CD4-positive, alpha-beta T cell (primary cell): ENCODE data around the gene VSTM5. TPM values are rescaled to one million over a fixed set of nuclear protein-coding genes. Genes with fewer than 3 reads are reported as not detected.

Experiments used
- ATAC-seq: fragments of 200-7000 bp; cut with Tn5 transposase; one replicate; pipeline ENCODE4 v1.10.0; 2022; ENCODE audit warnings: mild to moderate bottlenecking; ENCODE audit not compliant: poor library complexity
- CTCF ChIA-PET: fragments of 350-600 bp; sonication (Branson Sonifier 250); formaldehyde crosslinking; loops from one replicate; lab custom pipeline; 2021; ENCODE audit warnings: antibody characterized with exemption, inconsistent platforms; lab: Charles Lee
- POLR2A ChIA-PET: fragments of 350-600 bp; sonication (Branson Sonifier 250); formaldehyde crosslinking; loops from one replicate; lab custom pipeline; 2021; ENCODE audit warnings: antibody characterized with exemption, inconsistent platforms; lab: Charles Lee
- DNase-seq, 14 experiments: peaks; one replicate each; pipeline ENCODE4 v3.0.0-alpha.2; 2013 to 2020; ENCODE audit warnings: mixed read lengths in 2 of 14
- H3K27ac ChIP-seq, 2 donors: one replicate each; pipeline versions ENCODE4 v1.5.1 to v1.7.0; 2013; ENCODE audit warnings: low read length in 2 of 2, low read depth in 1 of 2, mild to moderate bottlenecking in 1 of 2
- H3K27me3 ChIP-seq, 2 experiments: 1 replicate in 1 of 2; 2 replicates in 1 of 2; pipeline versions ENCODE4 v1.6.1 to v1.7.0; 2013; ENCODE audit warnings: low read length in 2 of 2, control low read depth in 1 of 2, mild to moderate bottlenecking in 1 of 2, moderate library complexity in 1 of 2; ENCODE audit not compliant: insufficient read depth in 2 of 2, control insufficient read depth in 1 of 2
- H3K36me3 ChIP-seq: one replicate; pipeline ENCODE4 v1.6.1; 2013; ENCODE audit warnings: low read length, control low read depth; ENCODE audit not compliant: insufficient read depth
- H3K4me1 ChIP-seq: one replicate; pipeline ENCODE4 v1.6.1; 2013; ENCODE audit warnings: low read length, control low read depth; ENCODE audit not compliant: insufficient read depth
- H3K4me3 ChIP-seq: one replicate; pipeline ENCODE4 v1.5.1; 2013; ENCODE audit warnings: mild to moderate bottlenecking, low read length, moderate library complexity
- H3K9me3 ChIP-seq, 2 experiments: 1 replicate in 1 of 2; 2 replicates in 1 of 2; pipeline versions ENCODE4 v1.6.1 to v1.7.0; 2013; ENCODE audit warnings: low read length in 2 of 2, mild to moderate bottlenecking in 2 of 2, control low read depth in 1 of 2, moderate library complexity in 1 of 2; ENCODE audit not compliant: control insufficient read depth in 1 of 2, insufficient read depth in 1 of 2
- H3K27ac Mint-ChIP-seq: one replicate; pipeline ENCODE4 v1.8.0; 2020; ENCODE audit warnings: mixed read lengths
- H3K27me3 Mint-ChIP-seq: one replicate; pipeline ENCODE4 v1.8.0; 2021; ENCODE audit warnings: mixed read lengths
- H3K36me3 Mint-ChIP-seq: one replicate; pipeline ENCODE4 v1.8.0; 2021; ENCODE audit warnings: low read depth, mixed read lengths
- H3K4me1 Mint-ChIP-seq: one replicate; pipeline ENCODE4 v1.8.0; 2021; ENCODE audit warnings: low read depth, mixed read lengths
- H3K4me3 Mint-ChIP-seq: one replicate; pipeline ENCODE4 v1.8.0; 2020; ENCODE audit warnings: mild to moderate bottlenecking, mixed read lengths
- H3K9me3 Mint-ChIP-seq: one replicate; pipeline ENCODE4 v1.8.0; 2020; ENCODE audit warnings: mixed read lengths
- CTCF ChIP-seq: fragments of 200-600 bp; IDR thresholded peaks from one replicate; pipeline ENCODE4 v1.8.0; 2022; ENCODE audit warnings: antibody characterized with exemption, mild to moderate bottlenecking
- intact Hi-C, 2 experiments: fragments of 100-400 bp; cut with DNase I in 1 of 2; cut with micrococcal nuclease in 1 of 2; formaldehyde crosslinking; loops; one replicate each; pipeline versions ENCODE4 v1.15.1 to v1.9.0; 2023 to 2025; cut with DNase I, micrococcal nuclease
- total RNA-seq, 174 experiments: library from RNA in 2 of 174; stranded (reverse) in 2 of 174; gene quantifications; one replicate each; pipeline ENCODE4 v1.2.3 and lab custom pipeline; 2021 to 2026

VSTM5 gene
- total RNA-seq, 2 experiments from 2014 or later, result not detected

- Histone ChIP-seq H3K4me1 (no peaks in the 10 kb centered on the region), H3K4me3 (no peak overlapping the region), H3K27me3 (peaks cover 0 to 2% of the 10 kb centered on the region in 2 experiments), H3K36me3 (no peaks in the 10 kb centered on the region), H3K27ac (no peak overlapping the region), H3K9me3 (no peaks in the 10 kb centered on the region)
- ChIA-PET POLR2A (no interaction called here), CTCF (no interaction called here)
- Mint-ChIP-seq H3K36me3 (no peaks in the 10 kb centered on the region), H3K4me3 (no peak overlapping the region), H3K27ac (no peak overlapping the region), H3K4me1 (no peaks in the 10 kb centered on the region), H3K27me3 (no peaks in the 10 kb centered on the region), H3K9me3 (no peaks in the 10 kb centered on the region)
- DNase-seq (no peak), ATAC-seq (no peak)
- TF ChIP-seq CTCF, result no peak
- intact Hi-C loops, result no loop called here
Observed at GRCh38 chr11:93827363-93827762, 23.1 kb downstream of the VSTM5 start.

GRCh38 chr11:93823210-93823609, 27.2 kb downstream of the VSTM5 start:
- H3K4me3 ChIP-seq, result no peak overlapping the region
- H3K27ac Mint-ChIP-seq, result no peak overlapping the region
- H3K4me1 ChIP-seq, result no peaks in the 10 kb centered on the region
- H3K9me3 ChIP-seq, result peaks cover 0 to 3% of the 10 kb centered on the region in 2 experiments
- ChIA-PET CTCF (no interaction called here), POLR2A (no interaction called here)
- H3K36me3 ChIP-seq, result no peaks in the 10 kb centered on the region
- H3K4me1 Mint-ChIP-seq, result no peaks in the 10 kb centered on the region
- H3K36me3 Mint-ChIP-seq, result no peaks in the 10 kb centered on the region
- H3K4me3 Mint-ChIP-seq, result no peak overlapping the region
- no peaks in the 10 kb centered on the region for H3K27me3 Mint-ChIP-seq
- TF ChIP-seq CTCF, result no peak
- no peaks in the 10 kb centered on the region for H3K9me3 Mint-ChIP-seq
- intact Hi-C loops, result no loop called here
- H3K27ac ChIP-seq, result no peak overlapping the region
- H3K27me3 ChIP-seq, result peaks cover 0 to 2% of the 10 kb centered on the region in 2 experiments
- no peak for DNase-seq
- ATAC-seq, result no peak

- intact Hi-C loops, result no loop called here
- no peaks in the 10 kb centered on the region for H3K4me1 ChIP-seq
- H3K4me1 Mint-ChIP-seq, result no peaks in the 10 kb centered on the region
- ChIA-PET CTCF (no interaction called here), POLR2A (no interaction called here)
- no peak for TF ChIP-seq CTCF
- DNase-seq (no peak), ATAC-seq (no peak)
- H3K27ac Mint-ChIP-seq, result no peak overlapping the region
- no peaks in the 10 kb centered on the region for H3K27me3 Mint-ChIP-seq
- H3K36me3 ChIP-seq, result no peaks in the 10 kb centered on the region
- H3K27me3 ChIP-seq, result peaks cover 0 to 2% of the 10 kb centered on the region in 2 experiments
- no peak overlapping the region for H3K4me3 Mint-ChIP-seq
- no peaks in the 10 kb centered on the region for H3K36me3 Mint-ChIP-seq
- no peak overlapping the region for H3K4me3 ChIP-seq
- no peaks in the 10 kb centered on the region for H3K9me3 Mint-ChIP-seq
- H3K27ac ChIP-seq, result no peak overlapping the region
- H3K9me3 ChIP-seq, result peaks cover 0 to 3% of the 10 kb centered on the region in 2 experiments
Observed at GRCh38 chr11:93822359-93822758, 28.1 kb downstream of the VSTM5 start.
